ENCODE measurements around the gene NDUFAF3. TPM values are rescaled to one million over a fixed set of nuclear protein-coding genes. Genes with fewer than 3 reads are reported as not detected.
A peak's percentile ranks its signal among the peaks of the same experiment; 100 is the strongest.

Gene NDUFAF3, protein sequence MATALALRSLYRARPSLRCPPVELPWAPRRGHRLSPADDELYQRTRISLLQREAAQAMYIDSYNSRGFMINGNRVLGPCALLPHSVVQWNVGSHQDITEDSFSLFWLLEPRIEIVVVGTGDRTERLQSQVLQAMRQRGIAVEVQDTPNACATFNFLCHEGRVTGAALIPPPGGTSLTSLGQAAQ
- 57.1 and 76.4 TPM in 2 replicates for total RNA-seq

DNA sequence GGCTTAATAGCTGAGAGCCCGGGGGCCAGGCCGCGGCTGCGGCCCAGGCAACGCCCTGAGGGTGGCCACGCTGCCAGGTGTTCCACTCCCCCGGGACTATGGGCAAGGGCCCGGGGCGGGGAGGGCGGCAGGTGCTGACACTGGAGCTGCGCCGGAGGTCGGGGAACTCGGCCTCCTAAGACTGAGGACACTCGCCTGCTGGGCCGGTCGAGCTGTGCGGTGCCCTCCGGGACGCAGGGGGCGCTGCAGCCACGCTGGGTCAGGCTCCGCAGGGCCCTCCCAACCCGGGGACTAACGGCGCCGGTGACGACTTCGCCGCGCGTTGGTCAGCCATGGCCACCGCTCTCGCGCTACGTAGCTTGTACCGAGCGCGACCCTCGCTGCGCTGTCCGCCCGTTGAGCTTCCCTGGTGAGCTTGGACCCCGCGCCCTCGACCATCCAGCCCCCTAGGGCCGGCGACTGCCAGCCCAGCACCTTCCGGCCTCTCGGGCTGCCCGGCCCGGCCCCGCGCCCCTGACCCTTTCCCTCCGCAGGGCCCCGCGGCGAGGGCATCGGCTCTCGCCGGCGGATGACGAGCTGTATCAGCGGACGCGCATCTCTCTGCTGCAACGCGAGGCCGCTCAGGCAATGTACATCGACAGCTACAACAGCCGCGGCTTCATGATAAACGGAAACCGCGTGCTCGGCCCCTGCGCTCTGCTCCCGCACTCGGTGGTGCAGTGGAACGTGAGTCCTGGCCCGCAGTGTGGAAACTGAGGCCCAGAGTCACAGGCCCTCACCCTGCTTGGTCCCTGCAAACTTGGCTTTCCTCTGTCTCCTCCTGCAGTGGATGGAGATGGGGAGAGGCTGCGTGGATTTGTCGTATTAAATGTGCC, at the start of gene NDUFAF3:
Gene NDUFAF3 (plus strand): TSS at position 309 of the 875 bp plus-strand sequence. CDS start 24 bp downstream, at position 333.
- DNase-seq (ENCODE audit: low read depth in 2 of 2): peak; percentile 96 to 97

DNA sequence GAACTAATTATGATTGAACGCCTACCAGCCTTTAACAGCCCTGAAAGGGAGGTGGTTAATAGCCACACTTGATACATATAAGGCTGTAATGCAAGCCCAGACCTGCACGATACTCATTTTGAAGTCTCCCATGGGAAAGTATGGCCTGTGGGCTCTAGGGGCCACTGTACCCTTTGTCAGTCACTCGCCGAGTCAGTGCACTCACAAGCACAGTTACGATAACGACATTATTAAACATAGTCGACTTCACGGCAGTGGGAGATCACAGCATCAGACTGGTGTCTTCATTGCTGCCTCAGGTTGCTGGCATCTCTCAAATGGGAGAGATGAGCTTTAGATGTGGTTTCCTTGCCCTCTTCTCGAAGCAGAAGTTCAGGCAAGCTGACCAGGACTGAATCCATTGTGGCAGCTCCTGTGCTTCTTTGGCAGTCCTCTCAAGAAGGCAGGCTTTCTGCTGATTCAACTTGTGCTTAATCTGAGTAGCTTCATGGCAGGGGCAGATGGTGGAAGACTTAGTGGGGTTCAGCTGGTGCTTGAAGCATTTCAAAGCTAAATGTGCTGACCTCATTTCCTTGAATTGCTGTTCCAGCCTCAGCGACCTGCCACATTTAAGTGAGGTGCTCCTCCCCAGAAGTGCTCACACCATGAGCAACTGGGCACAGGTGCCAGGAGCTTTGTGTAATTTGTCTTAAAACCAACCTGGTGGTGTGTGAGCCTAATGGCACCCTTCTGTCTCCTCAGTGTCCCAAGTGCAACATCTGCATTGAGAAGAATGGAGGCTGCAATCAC, 47.7 kb upstream of the NDUFAF3 start:
- no peak for DNase-seq (ENCODE audit: low read depth in 2 of 2)

DNA sequence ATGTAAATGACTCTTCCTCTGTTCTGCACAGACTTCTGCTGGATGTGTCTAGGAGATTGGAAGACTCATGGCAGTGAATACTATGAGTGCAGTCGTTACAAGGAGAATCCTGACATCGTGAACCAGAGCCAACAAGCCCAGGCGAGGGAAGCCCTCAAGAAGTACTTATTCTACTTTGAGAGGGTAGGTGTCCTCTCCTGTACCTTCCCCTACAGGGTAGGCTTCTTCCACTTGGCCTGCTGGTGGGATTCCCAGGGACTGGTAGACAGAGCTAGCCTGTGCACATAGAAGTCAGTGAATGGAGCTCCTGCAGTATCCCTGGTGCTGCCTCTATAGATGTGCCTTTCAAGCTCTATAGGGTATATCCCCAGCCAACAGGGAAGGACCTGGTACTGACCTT, 42.5 kb upstream of the NDUFAF3 start:
- no peak for DNase-seq (ENCODE audit: low read depth in 2 of 2)

DNA sequence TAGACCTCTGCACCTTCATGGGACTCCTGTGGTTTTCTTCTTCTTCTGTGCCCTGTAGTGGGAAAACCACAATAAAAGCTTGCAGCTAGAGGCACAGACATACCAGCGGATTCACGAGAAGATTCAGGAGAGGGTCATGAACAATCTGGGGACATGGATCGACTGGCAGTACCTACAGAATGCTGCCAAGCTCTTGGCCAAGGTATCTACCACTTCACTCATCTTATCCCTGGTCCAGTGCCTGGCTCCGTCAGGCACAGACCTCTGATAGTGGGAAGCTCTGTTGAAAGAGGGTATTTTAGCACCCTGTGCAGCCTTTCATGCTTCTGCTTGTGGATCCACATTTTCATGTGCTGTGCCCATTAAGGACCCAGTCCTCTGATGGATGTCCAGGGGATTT, 41.6 kb upstream of the NDUFAF3 start:
- DNase-seq (ENCODE audit: low read depth in 2 of 2): no peak

DNA sequence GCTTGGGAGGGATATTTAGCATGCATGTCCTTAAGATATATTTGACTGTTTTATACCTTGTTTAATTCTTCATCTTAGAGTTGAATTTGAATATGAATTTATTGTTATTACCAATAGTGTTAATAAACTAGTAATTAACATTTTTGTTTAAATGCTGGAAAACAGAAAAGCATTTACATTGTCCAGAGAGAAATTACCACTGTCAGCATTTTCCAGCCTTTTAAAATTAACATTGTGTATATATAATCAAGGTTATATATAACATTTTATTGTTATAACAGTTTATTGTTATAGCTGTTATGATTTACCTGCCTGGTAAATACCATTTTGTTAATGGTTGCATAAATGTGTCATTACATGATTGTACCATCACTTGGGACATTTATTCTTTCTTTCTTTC, 39.9 kb upstream of the NDUFAF3 start:
- DNase-seq (ENCODE audit: low read depth in 2 of 2): no peak

DNA sequence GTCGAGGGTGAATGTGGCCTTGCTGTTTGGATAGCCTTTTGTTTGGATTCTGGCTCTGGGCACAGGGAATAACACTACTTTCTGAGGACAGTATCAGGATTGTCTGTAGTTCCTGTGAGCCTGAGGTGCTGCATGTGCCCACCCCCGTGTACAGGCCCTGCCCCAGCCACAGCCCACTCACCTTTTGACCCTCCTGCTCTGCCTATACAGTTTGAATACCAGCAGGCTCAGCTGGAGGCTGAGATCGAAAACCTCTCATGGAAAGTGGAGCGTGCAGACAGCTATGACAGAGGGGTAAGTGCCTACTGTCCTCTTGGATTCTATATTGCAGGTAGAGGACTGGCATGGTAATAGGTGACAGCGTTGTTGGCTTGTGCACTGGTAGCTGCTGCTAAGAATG, 39.2 kb upstream of the NDUFAF3 start:
- DNase-seq (ENCODE audit: low read depth in 2 of 2): no peak

DNA sequence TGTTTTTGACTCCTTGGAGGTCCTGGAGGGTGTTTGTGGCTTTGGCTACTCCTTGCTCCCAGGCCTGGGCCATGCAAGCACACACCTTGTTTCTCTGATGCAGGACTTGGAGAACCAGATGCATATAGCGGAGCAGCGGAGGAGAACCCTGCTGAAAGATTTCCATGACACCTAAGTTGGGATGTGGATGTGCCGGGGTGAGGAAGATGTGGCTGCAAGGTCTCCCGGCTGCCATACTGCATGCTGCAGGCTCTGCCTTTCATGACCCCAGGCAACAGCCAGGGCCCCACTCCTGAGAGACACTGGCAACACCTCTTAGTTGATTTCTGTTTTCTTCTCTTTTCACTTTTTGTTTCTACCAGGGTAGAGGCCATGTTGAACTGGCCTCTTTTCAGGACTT, 38.8 kb upstream of the NDUFAF3 start:
- DNase-seq (ENCODE audit: low read depth in 2 of 2): no peak

DNA sequence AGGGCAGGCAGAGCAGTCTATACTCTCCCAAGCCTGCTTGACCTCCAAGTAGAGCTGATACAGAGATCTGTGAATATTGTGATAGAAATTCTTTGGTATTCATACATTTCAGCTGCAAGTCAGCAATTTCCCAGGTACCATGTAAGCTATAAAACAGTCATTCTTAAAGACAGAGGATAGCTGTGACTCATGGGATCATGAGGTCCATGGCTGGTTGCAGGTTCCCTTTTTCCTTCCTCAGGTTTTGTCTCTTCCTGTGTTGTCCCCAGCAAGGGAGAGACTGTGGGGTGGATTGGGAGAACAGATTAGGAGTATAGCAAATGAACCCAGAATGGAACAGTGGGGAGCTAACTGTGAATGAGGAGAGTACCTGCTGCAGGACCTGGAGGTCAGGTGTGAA, 37.3 kb upstream of the NDUFAF3 start:
- peak in 1 of 2 donors; percentile 17 for DNase-seq (ENCODE audit: low read depth in 2 of 2)

DNA sequence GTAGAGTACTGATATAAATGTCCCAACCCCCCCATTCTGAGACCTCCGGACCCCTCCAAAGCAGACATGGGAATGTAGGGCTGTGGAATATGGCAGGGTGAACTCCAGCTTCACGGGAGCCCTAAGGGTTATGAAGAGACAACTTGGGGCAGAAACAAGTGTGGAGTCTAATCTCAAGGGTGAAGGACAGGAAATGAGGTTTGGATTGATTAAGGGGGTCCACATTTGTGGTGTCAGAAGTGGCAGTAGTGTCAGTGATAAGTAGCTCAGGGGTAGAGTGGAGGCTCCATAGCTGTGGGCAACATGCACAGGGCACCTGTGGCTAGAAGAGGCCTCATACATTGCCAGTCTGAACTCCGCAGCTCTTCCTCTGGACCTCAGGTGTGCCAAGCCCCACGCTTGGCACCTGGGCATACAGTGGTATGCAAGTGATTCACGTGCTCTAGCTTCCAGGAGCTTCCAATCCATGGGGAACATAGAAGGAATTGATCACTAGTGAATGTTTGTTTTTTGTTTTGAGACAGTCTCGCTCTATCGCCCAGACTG, 36.0 kb upstream of the NDUFAF3 start:
- DNase-seq (ENCODE audit: low read depth in 2 of 2): no peak

DNA sequence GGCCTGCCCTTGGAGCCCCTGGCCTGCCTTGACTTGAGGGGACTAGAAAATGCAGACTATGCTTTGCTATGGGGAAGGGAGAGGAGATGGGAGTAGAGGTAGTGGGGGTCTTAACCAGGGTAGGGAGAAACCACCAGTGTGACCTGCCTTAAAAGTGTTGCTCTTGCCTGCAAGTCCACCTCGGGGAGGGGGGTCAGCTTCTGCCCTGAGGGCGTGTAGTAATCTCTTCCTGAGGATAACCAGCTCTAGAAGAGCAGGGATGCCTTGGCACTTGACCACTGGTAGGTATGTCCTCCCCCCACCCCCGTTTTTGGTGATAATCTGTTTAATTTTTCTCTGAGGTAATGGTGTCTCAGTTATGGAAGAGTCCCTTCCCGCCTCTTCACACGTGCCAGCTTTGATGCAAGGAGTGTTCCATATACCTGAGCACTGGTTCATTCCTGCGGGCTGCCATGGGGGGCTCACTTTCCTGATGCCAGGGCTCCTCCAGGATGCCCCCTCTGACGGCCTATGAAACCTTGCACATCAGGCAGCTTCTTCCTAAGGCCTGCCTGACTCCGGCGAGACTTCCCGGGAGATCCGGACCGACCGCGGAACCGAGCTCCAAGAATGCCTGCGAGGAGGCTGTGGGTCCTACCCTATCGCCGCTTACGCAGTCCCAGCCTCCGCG, 32.7 kb upstream of the NDUFAF3 start:
- no peak for DNase-seq (ENCODE audit: low read depth in 2 of 2)

DNA sequence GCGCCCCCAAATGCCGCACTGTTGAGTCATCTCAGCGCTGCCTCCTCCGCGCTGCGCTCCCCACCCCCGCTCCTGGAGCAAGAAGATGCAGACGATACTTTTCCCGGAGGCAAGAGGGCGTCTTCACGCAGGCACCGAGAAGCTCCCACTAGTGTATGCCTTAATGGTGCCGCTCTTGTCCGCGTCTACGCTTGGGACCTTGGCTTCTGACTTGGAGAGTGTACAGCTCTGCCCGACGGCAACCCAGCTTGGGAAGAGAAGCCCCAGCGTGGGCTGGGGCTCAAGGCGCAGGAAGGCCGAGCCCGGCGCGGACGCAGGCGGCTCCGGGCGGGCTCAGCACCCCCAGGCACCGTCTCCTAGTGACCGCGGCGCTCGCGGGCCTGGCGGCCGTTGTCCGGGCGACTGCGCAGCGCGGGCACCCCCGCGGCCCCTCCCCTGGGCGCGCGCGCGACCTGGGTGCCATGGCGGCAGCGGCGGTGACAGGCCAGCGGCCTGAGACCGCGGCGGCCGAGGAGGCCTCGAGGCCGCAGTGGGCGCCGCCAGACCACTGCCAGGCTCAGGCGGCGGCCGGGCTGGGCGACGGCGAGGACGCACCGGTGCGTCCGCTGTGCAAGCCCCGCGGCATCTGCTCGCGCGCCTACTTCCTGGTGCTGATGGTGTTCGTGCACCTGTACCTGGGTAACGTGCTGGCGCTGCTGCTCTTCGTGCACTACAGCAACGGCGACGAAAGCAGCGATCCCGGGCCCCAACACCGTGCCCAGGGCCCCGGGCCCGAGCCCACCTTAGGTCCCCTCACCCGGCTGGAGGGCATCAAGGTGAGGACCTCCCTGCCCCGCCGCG, 31.9 kb upstream of the NDUFAF3 start, which contains the start of gene P4HTM:
Gene P4HTM (plus strand): TSS at position 446 of the 840 bp plus-strand sequence. CDS start 16 bp downstream, at position 462.
- DNase-seq (ENCODE audit: low read depth in 2 of 2): peak; percentile 49 to 92

DNA sequence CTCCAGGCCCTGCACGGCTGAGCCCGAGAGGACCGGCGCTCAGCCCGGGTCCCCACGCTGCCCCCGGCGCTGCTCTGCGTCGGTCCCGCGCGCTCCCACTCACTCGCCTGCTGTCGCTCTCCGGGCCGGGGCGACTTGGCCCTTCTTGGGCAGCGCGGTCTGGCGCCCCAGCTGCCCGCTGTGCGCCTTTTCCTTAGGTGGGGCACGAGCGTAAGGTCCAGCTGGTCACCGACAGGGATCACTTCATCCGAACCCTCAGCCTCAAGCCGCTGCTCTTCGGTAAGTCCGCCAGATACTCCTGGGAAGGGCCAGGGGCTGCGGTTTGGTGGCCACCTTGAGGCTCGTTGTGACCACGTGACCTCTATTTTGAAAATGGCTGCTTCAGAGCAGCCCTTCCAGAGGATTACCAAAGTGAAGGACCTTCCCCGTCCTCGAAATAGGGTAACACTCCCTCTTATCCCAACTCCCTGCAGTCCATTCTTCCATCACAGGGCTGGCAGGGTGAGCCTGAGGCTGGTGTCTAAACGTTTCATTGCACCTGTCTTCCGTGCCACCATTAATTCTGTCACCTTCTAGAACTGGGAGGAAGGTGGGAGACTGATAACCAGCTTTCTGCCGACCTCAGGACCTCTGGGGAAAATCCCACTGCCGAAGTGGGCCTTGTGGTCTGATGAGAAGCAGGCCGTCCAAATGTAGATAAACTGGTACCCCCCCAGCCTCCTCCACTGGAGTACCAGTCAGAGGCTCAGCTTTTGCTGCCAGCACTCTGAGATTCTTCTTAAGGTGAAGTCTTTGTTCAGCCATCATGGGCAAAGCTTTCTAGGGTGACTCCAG, 31.1 kb upstream of the NDUFAF3 start:
- DNase-seq (ENCODE audit: low read depth in 2 of 2): peak in 1 of 2 donors; percentile 23

DNA sequence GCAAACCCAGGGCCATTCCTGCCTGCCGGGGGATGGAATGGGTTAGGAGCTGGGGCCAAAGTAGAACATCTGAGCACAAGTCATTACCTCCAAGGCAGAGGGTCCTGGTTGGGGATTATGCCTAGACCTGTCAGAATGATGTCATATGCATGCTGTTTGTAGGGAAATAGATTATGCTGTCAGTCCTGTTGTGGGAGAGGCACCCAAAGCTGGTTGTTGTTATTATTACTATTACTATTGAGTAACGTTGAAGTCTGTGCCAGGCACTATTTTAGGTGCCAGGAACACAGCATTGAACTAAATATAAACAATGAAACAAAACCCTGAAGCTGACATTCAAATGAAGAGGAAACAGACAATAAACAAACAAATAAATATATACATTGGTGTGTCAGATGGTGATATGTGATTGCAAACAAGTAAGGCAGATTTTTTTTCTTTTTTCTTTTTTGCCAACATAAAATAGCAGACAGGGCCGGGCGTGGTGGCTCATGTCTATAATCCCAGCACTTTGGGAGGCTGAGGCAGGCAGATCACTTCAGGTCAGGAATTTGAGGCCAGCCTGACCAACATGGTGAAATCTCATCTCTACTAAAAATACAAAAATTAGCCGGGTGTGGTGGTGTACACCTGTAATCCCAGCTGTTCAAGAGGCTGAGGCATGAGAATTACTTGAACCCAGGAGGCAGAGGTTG, 29.9 kb upstream of the NDUFAF3 start:
- DNase-seq (ENCODE audit: low read depth in 2 of 2): no peak

DNA sequence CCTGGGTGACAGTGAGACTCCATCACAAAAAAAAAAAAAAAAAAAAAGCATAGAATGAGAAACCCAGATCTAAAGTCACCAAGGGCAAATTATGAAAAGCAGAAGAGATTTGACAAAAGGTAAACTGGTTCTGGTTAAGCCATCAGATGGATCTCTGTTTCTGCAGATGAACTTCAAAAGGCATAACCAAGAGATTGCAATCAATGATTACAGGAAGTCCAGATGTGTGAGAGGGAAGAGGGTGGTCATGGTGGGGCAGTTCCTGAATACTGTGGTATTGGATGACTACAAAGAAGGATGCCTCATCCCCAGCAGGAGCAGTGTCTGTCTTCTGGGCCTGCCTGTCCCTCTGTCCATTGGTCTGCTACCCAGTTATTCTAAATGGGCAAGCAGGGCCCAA, 28.1 kb upstream of the NDUFAF3 start:
- DNase-seq (ENCODE audit: low read depth in 2 of 2): no peak

DNA sequence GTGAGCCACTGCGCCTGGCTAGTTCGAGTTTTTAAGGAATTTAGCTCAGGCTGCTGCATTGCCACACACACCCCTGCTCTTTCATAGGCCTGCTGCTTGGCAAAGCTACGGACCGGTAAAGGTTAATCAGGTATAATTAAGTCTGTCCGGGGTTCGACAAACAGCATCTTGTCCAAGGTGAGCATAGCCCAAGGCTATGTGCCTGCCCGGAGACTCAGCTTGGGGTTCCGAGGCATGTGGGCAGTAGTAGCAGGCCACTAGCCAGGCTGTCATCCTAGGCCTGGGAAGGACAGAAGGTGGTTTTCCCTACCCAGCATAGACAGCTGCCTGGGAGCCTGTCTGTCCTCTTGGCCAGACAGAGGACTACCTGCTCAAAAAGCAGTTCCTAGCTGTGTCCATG, 25.3 kb upstream of the NDUFAF3 start:
- no peak for DNase-seq (ENCODE audit: low read depth in 2 of 2)

DNA sequence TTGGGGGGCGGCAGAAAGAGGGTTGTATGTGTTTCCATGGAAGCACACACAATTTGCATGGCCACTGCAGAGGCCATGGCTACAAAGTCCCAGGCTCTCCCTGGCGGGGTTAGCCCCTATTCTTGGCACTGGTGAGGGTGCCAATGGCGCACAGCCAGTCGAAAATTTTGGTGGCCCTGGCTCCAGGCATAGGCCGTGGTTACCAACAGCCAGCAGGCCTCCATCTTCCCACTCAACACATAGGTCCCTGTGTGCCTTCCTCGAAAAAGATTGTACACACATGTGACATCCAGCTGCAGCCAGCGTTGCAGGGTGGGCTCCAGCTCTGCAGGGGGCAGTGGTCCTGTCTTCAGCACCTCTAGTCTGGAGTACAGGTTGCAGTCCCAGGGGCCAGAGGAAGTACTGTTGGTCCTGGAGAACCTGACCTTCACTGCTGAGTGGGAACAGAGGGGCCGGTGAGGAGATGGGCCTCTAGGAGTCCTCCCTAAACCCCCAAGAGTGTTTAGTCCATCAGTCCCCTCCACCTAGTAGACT, 24.8 kb upstream of the NDUFAF3 start:
- no peak for DNase-seq (ENCODE audit: low read depth in 2 of 2)

DNA sequence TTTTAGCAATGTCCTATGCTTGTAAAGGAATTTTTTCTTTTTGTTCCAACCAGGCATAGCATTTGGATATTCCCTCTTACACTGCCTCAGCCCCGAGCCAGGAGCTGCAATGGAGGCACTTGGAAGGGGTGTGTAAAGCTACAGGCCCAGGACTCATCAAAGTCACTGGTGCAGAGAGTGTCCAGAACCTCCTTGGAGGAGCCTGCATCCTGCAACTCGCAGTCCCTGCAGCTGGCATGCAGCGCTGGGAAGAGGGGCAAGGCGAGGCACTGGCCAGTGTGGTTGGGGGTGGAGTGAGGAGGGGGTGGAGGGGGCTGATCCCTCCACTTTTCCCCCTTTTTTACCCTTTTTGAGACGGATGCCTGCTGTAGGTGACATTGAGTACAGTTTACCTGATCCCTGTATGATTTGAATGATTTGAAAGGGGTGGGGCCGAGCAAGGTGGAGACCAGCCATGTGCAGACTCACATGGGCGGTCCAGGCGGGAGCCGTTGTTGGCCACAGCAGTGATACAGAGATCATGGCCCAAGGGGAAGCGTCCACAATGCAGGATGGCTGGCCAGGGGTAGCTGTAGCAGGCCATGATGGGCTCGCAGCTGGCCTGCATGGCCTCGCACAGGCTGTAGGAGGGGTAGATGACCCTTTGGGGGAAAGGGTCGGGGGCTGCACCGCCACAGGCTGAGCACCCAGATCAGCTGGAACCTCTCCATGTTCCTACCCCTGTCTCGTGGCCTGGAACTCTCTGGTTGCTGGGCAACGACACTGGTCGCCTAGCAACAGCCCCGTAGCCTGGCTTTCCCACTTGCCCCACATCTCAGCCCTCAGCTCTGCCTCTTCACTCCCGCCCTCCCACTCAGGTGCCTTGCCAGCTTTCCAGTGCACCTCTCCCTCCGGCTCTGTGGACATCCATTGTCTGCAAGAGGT, 23.9 kb upstream of the NDUFAF3 start:
- DNase-seq (ENCODE audit: low read depth in 2 of 2): no peak
